SK-N-SH treated with all-trans-retinoic acid at 6 μM for 48 hours (cell line): ENCODE results near the gene VTI1A.

Experiments
- ZNF70 ChIP-seq: fragments of 450-650 bp; formaldehyde crosslinking; IDR thresholded peaks from 2 replicates; pipeline ENCODE4 v1.5.0; 2020; ENCODE audit warnings: mild to moderate bottlenecking, moderate library complexity
- TF ChIP-seq, protein P1 (sequence below): fragments of 250-450 bp; sonication (Bioruptor Pico); IDR thresholded peaks from 2 replicates; pipeline ENCODE4 v1.5.0; 2020; ENCODE audit warnings: mild to moderate bottlenecking, moderate library complexity

DNA sequence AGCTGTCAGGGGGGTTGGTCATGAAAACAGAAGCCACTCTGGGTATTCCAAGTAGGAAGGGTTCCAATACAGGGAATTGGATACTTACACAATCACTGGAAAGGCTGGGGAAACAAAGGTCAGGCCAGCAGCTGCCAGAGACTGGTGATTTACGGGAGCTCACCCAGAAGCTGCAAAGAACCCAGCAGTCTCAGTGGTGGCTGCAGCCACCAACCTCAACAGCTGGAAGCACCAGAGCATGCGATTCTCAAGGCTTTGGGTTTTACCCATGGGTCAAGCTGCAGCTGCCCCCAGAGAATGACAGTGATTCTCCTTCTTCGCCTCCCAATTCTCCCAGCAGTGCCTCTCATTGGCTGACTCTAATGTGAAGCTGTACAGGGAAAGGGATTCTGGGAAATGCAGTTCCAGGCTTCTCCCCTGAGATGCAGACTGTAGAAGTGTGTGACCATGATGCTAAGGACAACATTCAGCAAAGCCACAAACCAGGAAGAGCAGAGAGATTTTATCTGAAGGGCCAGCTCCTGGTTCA lies 395.9 kb downstream of the VTI1A start:
- TF ChIP-seq, protein P1, sequence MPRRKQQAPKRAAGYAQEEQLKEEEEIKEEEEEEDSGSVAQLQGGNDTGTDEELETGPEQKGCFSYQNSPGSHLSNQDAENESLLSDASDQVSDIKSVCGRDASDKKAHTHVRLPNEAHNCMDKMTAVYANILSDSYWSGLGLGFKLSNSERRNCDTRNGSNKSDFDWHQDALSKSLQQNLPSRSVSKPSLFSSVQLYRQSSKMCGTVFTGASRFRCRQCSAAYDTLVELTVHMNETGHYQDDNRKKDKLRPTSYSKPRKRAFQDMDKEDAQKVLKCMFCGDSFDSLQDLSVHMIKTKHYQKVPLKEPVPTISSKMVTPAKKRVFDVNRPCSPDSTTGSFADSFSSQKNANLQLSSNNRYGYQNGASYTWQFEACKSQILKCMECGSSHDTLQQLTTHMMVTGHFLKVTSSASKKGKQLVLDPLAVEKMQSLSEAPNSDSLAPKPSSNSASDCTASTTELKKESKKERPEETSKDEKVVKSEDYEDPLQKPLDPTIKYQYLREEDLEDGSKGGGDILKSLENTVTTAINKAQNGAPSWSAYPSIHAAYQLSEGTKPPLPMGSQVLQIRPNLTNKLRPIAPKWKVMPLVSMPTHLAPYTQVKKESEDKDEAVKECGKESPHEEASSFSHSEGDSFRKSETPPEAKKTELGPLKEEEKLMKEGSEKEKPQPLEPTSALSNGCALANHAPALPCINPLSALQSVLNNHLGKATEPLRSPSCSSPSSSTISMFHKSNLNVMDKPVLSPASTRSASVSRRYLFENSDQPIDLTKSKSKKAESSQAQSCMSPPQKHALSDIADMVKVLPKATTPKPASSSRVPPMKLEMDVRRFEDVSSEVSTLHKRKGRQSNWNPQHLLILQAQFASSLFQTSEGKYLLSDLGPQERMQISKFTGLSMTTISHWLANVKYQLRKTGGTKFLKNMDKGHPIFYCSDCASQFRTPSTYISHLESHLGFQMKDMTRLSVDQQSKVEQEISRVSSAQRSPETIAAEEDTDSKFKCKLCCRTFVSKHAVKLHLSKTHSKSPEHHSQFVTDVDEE (CRISPR knock-in tag): no peak
- TF ChIP-seq ZNF70: no peak
